Tibial nerve (tissue), 4 donors: Measurements from ENCODE around the gene CPT1B.

Source experiments
- EP300 ChIP-seq, 2 donors: sonication (generic); formaldehyde crosslinking; IDR thresholded peaks; one replicate each; pipeline ENCODE4 v1.6.1; 2017; ENCODE audit warnings: antibody characterized with exemption in 2 of 2, mild to moderate bottlenecking in 1 of 2
- POLR2A ChIP-seq, 2 donors: fragments of 450-650 bp; IDR thresholded peaks; one replicate each; pipeline ENCODE4 v1.6.1; 2017; ENCODE audit warnings: antibody characterized with exemption in 2 of 2, mild to moderate bottlenecking in 2 of 2, moderate library complexity in 2 of 2
- TF ChIP-seq, protein P1 (sequence below), 5 experiments: fragments of 200-600 bp in 3 of 5; fragments of 450-650 bp in 2 of 5; sonication (generic) in 3 of 5; IDR thresholded peaks; one replicate each; pipeline ENCODE4 v1.5.1; 2016 to 2019; ENCODE audit warnings: antibody characterized with exemption in 5 of 5, mild to moderate bottlenecking in 3 of 5, moderate library complexity in 2 of 5

DNA sequence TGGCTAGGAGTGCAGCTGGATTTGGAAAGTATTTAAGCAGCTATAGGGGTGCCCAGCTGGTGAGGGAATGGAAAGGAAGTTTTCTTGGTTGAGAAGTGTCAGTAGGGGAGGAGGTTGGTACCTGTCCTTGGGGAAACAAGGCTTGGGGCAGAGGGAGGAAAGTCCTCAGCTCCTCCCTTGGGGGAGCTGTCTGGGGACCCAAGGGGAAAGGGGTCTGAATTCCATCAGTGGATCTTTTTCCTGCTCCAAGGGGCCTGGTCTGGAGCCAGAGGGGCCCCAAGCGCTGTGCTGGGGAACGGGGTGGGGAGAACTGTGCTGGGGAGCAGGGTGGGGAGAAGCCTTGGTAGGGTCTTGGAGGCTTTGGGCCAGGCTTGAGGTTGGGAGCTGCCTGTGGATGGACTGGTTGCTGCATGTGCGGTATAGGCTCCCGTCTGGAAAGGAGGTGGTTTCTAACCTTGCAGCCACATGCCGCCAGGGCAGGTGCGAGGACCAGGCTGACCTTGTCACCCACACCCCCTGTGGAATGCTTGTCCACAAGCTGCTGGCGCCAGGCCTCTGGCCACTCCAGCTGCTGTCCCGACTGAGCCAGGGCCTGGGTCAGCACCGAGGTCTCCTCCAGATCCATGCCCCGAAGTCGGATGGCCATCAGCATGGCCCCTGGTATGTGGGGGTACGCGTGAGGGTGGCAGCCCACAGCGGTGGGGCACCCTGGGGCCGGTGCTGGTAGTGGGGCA lies 49.4 kb downstream of the CPT1B start:
- TF ChIP-seq EP300 (IDR thresholded peaks at IDR 0.05) (no peak), POLR2A (IDR thresholded peaks at IDR 0.05) (no peak)
- TF ChIP-seq, protein P1, sequence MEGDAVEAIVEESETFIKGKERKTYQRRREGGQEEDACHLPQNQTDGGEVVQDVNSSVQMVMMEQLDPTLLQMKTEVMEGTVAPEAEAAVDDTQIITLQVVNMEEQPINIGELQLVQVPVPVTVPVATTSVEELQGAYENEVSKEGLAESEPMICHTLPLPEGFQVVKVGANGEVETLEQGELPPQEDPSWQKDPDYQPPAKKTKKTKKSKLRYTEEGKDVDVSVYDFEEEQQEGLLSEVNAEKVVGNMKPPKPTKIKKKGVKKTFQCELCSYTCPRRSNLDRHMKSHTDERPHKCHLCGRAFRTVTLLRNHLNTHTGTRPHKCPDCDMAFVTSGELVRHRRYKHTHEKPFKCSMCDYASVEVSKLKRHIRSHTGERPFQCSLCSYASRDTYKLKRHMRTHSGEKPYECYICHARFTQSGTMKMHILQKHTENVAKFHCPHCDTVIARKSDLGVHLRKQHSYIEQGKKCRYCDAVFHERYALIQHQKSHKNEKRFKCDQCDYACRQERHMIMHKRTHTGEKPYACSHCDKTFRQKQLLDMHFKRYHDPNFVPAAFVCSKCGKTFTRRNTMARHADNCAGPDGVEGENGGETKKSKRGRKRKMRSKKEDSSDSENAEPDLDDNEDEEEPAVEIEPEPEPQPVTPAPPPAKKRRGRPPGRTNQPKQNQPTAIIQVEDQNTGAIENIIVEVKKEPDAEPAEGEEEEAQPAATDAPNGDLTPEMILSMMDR (IDR thresholded peaks at IDR 0.05), result no peak
